ENCODE measurements around the gene PRAF2.

- TF ChIP-seq ZNF274 (IDR thresholded peaks at IDR 0.05; ENCODE audit: low read depth, low read length), result no peak
- TF ChIP-seq YY1 (IDR thresholded peaks at IDR 0.05; ENCODE audit: insufficient read depth, insufficient read length), result no peak
- no peak for TF ChIP-seq SUZ12 (IDR thresholded peaks at IDR 0.05; ENCODE audit: extremely low read depth, insufficient read depth, insufficient read length)
Measured at GRCh38 chrX:49061916-49062315, 11.9 kb downstream of the PRAF2 start.
